IMR-90 (cell line): ENCODE data around the gene TWIST2. TPM values are rescaled to one million over a fixed set of nuclear protein-coding genes. Genes with fewer than 3 reads are reported as not detected.

Experiments used
- ATAC-seq: fragments of 200-7000 bp; cut with Tn5 transposase; 2 replicates; pipeline ENCODE4 v1.9.1; 2020; ENCODE audit warnings: low read depth, mild to moderate bottlenecking, moderate library complexity
- BruUV-seq: library from RNA; stranded (reverse); fragments of 400-500 nt; replicated peaks from 2 replicates; lab custom pipeline; 2021; lab: Mats Ljungman, UMichigan
- CTCF ChIA-PET: fragments of 300-600 bp; formaldehyde crosslinking; extraction: SDS; loops from one replicate; lab custom pipeline; 2021; ENCODE audit warnings: antibody characterized with exemption; lab: Yijun Ruan, JAX
- POLR2A ChIA-PET: fragments of 300-600 bp; sonication (Branson Sonifier 250); formaldehyde crosslinking; loops from one replicate; lab custom pipeline; 2022; ENCODE audit warnings: antibody characterized with exemption; ENCODE audit not compliant: unreplicated experiment; lab: Charles Lee
- DNase-seq: peaks from one replicate; pipeline ENCODE4 v3.0.0; 2013
- H2AFZ ChIP-seq: replicated peaks from 2 replicates; pipeline ENCODE3; 2013; ENCODE audit warnings: low read length, mild to moderate bottlenecking; ENCODE audit not compliant: poor library complexity
- H2AK5ac ChIP-seq: 2 replicates; pipeline ENCODE4 v1.6.1; 2013; ENCODE audit warnings: low read depth, low read length, inconsistent platforms
- H2AK9ac ChIP-seq: replicated peaks from 2 replicates; pipeline ENCODE3; 2013; ENCODE audit warnings: mild to moderate bottlenecking, low read depth, low read length, moderate library complexity; ENCODE audit not compliant: poor library complexity
- H2BK120ac ChIP-seq: 2 replicates; pipeline ENCODE4 v1.6.1; 2013; ENCODE audit warnings: low read depth, low read length, inconsistent platforms
- H2BK15ac ChIP-seq: 3 replicates; pipeline ENCODE4 v1.6.1; 2013; ENCODE audit warnings: low read depth, low read length, inconsistent platforms
- H2BK20ac ChIP-seq: 2 replicates; pipeline ENCODE4 v1.6.1; 2013; ENCODE audit warnings: low read depth, mild to moderate bottlenecking, inconsistent platforms, low read length, moderate library complexity
- H2BK5ac ChIP-seq: 2 replicates; pipeline ENCODE4 v1.6.1; 2013; ENCODE audit warnings: mild to moderate bottlenecking, low read depth, low read length, inconsistent platforms; ENCODE audit not compliant: poor library complexity, severe bottlenecking
- H3K14ac ChIP-seq: replicated peaks from 2 replicates; pipeline ENCODE4 v1.6.1; 2013; ENCODE audit warnings: low read depth, low read length, inconsistent platforms
- H3K18ac ChIP-seq: 2 replicates; pipeline ENCODE4 v1.6.1; 2013; ENCODE audit warnings: low read depth, low read length, control low read depth
- H3K23ac ChIP-seq: 2 replicates; pipeline ENCODE4 v1.6.1; 2013; ENCODE audit warnings: low read depth, low read length, inconsistent platforms
- H3K27ac ChIP-seq: 2 replicates; pipeline ENCODE4 v1.5.1; 2013; ENCODE audit warnings: mild to moderate bottlenecking, control low read depth, low read length; ENCODE audit not compliant: insufficient read depth
- H3K27me3 ChIP-seq: 2 replicates; pipeline ENCODE4 v1.6.1; 2013; ENCODE audit warnings: low read length; ENCODE audit not compliant: control insufficient read depth, insufficient read depth
- H3K36me3 ChIP-seq: 2 replicates; pipeline ENCODE4 v1.6.1; 2013; ENCODE audit warnings: low read length, mixed read lengths; ENCODE audit not compliant: control insufficient read depth, insufficient read depth
- H3K4ac ChIP-seq: 2 replicates; pipeline ENCODE4 v1.6.1; 2013; ENCODE audit warnings: low read depth, low read length, inconsistent platforms
- H3K4me1 ChIP-seq: 2 replicates; pipeline ENCODE4 v1.6.1; 2013; ENCODE audit warnings: low read length, mixed read lengths; ENCODE audit not compliant: control insufficient read depth, insufficient read depth
- H3K4me2 ChIP-seq: 2 replicates; pipeline ENCODE4 v1.6.1; 2013; ENCODE audit warnings: low read depth, mild to moderate bottlenecking, control low read depth, low read length, moderate library complexity
- H3K4me3 ChIP-seq: 2 replicates; pipeline ENCODE4 v1.5.1; 2013; ENCODE audit warnings: low read depth, mild to moderate bottlenecking, control low read depth, low read length, moderate library complexity; ENCODE audit not compliant: insufficient read depth
- H3K56ac ChIP-seq: 2 replicates; pipeline ENCODE4 v1.6.1; 2013; ENCODE audit warnings: low read length, inconsistent platforms; ENCODE audit not compliant: insufficient read depth; ENCODE audit errors: extremely low read depth
- H3K79me1 ChIP-seq, 2 experiments: 2 replicates each; pipeline ENCODE4 v1.6.1; 2013; ENCODE audit warnings: low read length in 2 of 2, inconsistent platforms in 1 of 2, low read depth in 1 of 2
- H3K9ac ChIP-seq: 2 replicates; pipeline ENCODE4 v1.6.1; 2013; ENCODE audit warnings: low read depth, low read length, control low read depth
- H3K9me1 ChIP-seq: 2 replicates; pipeline ENCODE4 v1.6.1; 2013; ENCODE audit warnings: low read length, inconsistent platforms; ENCODE audit not compliant: insufficient read depth
- H3K9me3 ChIP-seq: 2 replicates; pipeline ENCODE4 v1.6.1; 2013; ENCODE audit warnings: low read length; ENCODE audit not compliant: control insufficient read depth, insufficient read depth
- H4K20me1 ChIP-seq: 2 replicates; pipeline ENCODE4 v1.6.1; 2013; ENCODE audit warnings: low read length, inconsistent platforms; ENCODE audit not compliant: insufficient read depth
- H4K5ac ChIP-seq: 2 replicates; pipeline ENCODE4 v1.6.1; 2013; ENCODE audit warnings: mild to moderate bottlenecking, low read depth, low read length, control low read depth
- H4K8ac ChIP-seq, 2 experiments: 2 replicates each; pipeline ENCODE4 v1.6.1; 2013; ENCODE audit warnings: low read depth in 2 of 2, low read length in 2 of 2, control low read depth in 1 of 2, inconsistent platforms in 1 of 2
- H4K91ac ChIP-seq: 2 replicates; pipeline ENCODE4 v1.6.1; 2013; ENCODE audit warnings: low read depth, low read length, inconsistent platforms; ENCODE audit not compliant: insufficient read depth
- FOS ChIP-seq: fragments of 150-350 bp; IDR thresholded peaks from 2 replicates; pipeline ENCODE4 v1.6.1; 2016; ENCODE audit warnings: low read depth, low read length
- MAZ ChIP-seq: IDR thresholded peaks from 2 replicates; pipeline ENCODE4 v1.6.1; 2012; ENCODE audit warnings: low read depth, mild to moderate bottlenecking, low read length, improper control_type of control experiment, moderate library complexity, borderline replicate concordance
- POLR2A ChIP-seq: IDR thresholded peaks from 2 replicates; pipeline ENCODE4 v1.6.1; 2012; ENCODE audit warnings: mild to moderate bottlenecking, low read depth, low read length
- RCOR1 ChIP-seq: IDR thresholded peaks from 2 replicates; pipeline ENCODE4 v1.6.1; 2012; ENCODE audit warnings: mild to moderate bottlenecking, low read length, improper control_type of control experiment; ENCODE audit not compliant: insufficient replicate concordance
- RFX5 ChIP-seq: IDR thresholded peaks from 2 replicates; pipeline ENCODE4 v1.8.0; 2012; ENCODE audit warnings: low read depth, mild to moderate bottlenecking, low read length, moderate library complexity
- WGBS, 2 experiments: methylation state at CpG; one replicate each; pipeline versions ENCODE4 v1.1.5 to v1.1.7; 2013; ENCODE audit warnings: missing lambda C conversion rate in 2 of 2; ENCODE audit not compliant: insufficient read length in 1 of 2; ENCODE audit errors: extremely low coverage in 2 of 2; 5-methylcytosine and 5-hydroxymethylcytosine counted together
- dilution Hi-C: fragments of 300-500 bp; cut with HindIII; formaldehyde crosslinking; loops from one replicate; pipeline ENCODE4 v1.14.3; 2018; ENCODE audit warnings: low sequenced_read_pairs; ENCODE audit not compliant: unreplicated experiment
- in situ Hi-C: fragments of 300-500 bp; cut with MboI; formaldehyde crosslinking; loops from 3 replicates; pipeline ENCODE4 v1.14.3; 2019; ENCODE audit warnings: low sequenced_read_pairs, inconsistent platforms, mixed read lengths
- intact Hi-C: fragments of 100-400 bp; cut with micrococcal nuclease; formaldehyde crosslinking; loops from 2 replicates; pipeline ENCODE4 v1.10.0; 2022
- polyA plus RNA-seq, 3 experiments: library from polyadenylated mRNA; depleted of rRNA; stranded (reverse); fragments of >200 nt; gene quantifications; 2 replicates each; pipeline ENCODE4 v1.2.3, GENCODE V29; 2012; ENCODE audit warnings: low replicate concordance in 1 of 3
- total RNA-seq: library from RNA; depleted of rRNA; stranded (reverse); fragments of >200 nt; gene quantifications from 2 replicates; pipeline ENCODE4 v1.2.3, GENCODE V29; 2012
- TF ChIP-seq, protein P1 (sequence below): fragments of 150-350 bp; IDR thresholded peaks from 2 replicates; pipeline ENCODE4 v1.6.1; 2016; ENCODE audit warnings: low read depth, mild to moderate bottlenecking, low read length, moderate library complexity, borderline replicate concordance

TWIST2 gene
- total and polyA plus RNA-seq, 2 of the 4 experiments (the other 2 are of a cell fraction): 9.3 to 33.6 TPM

DNA sequence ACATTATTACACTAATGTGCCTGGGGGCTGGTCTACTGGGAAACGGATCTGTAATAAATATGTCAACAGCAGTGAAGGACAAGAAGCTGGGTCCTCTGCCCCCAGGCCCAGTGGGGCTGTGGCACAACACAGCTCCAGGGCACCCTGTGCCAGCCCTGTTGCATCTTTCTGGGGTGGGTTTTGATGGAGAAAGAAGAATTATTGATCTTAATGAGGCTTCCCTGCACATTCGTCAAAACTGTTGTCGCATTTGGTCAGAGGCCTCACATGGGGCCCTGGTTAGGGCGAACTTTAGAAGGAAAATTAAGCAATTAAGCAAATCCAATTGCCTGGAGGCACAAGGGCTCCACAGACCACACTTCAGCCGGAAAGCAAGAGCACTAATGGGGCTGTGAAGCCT is 30.0 kb upstream of the TWIST2 start:
- no peak overlapping the region for H4K91ac ChIP-seq
- no peak overlapping the region for H3K56ac ChIP-seq
- no peak overlapping the region for H2BK20ac ChIP-seq
- intact Hi-C loops: no loop called here
- H3K9me3 ChIP-seq: no peaks in the 10 kb centered on the region; the same call in 1 of the 2 replicates
- ChIA-PET CTCF (no interaction called here), POLR2A (no interaction called here)
- H2AFZ ChIP-seq: no peak overlapping the region
- H3K9ac ChIP-seq: no peak overlapping the region
- H3K4me1 ChIP-seq: no peaks in the 10 kb centered on the region
- DNase-seq: no peak
- no TSS peak for BruUV-seq
- no peak overlapping the region for H4K8ac ChIP-seq
- no peak overlapping the region for H3K14ac ChIP-seq
- H3K18ac ChIP-seq: no peak overlapping the region
- no peak overlapping the region for H4K5ac ChIP-seq
- no peak overlapping the region for H3K27ac ChIP-seq
- no peaks in the 10 kb centered on the region for H3K79me1 ChIP-seq
- no peak overlapping the region for H2AK5ac ChIP-seq
- H3K23ac ChIP-seq: no peak overlapping the region
- ATAC-seq: no peak
- in situ Hi-C loops: no loop called here
- no peak overlapping the region for H3K4me2 ChIP-seq
- no peak overlapping the region for H2AK9ac ChIP-seq
- H2BK120ac ChIP-seq: no peak overlapping the region
- H3K9me1 ChIP-seq: no peaks in the 10 kb centered on the region
- no peaks in the 10 kb centered on the region for H4K20me1 ChIP-seq
- no peak for TF ChIP-seq RCOR1
- TF ChIP-seq FOS: no peak
- no peak for TF ChIP-seq MAZ
- no peak for TF ChIP-seq POLR2A
- TF ChIP-seq, protein P1, sequence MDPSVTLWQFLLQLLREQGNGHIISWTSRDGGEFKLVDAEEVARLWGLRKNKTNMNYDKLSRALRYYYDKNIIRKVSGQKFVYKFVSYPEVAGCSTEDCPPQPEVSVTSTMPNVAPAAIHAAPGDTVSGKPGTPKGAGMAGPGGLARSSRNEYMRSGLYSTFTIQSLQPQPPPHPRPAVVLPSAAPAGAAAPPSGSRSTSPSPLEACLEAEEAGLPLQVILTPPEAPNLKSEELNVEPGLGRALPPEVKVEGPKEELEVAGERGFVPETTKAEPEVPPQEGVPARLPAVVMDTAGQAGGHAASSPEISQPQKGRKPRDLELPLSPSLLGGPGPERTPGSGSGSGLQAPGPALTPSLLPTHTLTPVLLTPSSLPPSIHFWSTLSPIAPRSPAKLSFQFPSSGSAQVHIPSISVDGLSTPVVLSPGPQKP: no peak
- no peak for TF ChIP-seq RFX5
- H2BK5ac ChIP-seq: no peak overlapping the region
- H3K36me3 ChIP-seq: no peaks in the 10 kb centered on the region
- WGBS, 2 experiments: no CpG with 5 or more reads among the region's 5 CpGs
- H2BK15ac ChIP-seq: no peak overlapping the region
- H3K4me3 ChIP-seq: no peak overlapping the region
- dilution Hi-C loops: no loop called here
- no peak overlapping the region for H3K4ac ChIP-seq
- peaks cover 17% of the 10 kb centered on the region for H3K27me3 ChIP-seq
